ENCODE data around the gene DHH.

- TF ChIP-seq REST (IDR thresholded peaks at IDR 0.05; ENCODE audit: unreplicated experiment), result no peak
- no peak for TF ChIP-seq CTCF (conservative IDR thresholded peaks at IDR 0.05; ENCODE audit: low read depth in 2 of 2)
- TF ChIP-seq EZH2 (IDR thresholded peaks at IDR 0.05; ENCODE audit: low read depth, unreplicated experiment), result no peak
- TF ChIP-seq POLR2AphosphoS5 (IDR thresholded peaks at IDR 0.05; ENCODE audit: low read depth), result no peak
- no peak for TF ChIP-seq JUNB (IDR thresholded peaks at IDR 0.05; ENCODE audit: unreplicated experiment)
- no peak for TF ChIP-seq STAT1 (IDR thresholded peaks at IDR 0.05; ENCODE audit: unreplicated experiment)
- no peak for TF ChIP-seq EZH2phosphoT487 (IDR thresholded peaks at IDR 0.05; ENCODE audit: unreplicated experiment)
- TF ChIP-seq ZNF114 (CRISPR knock-in tag; IDR thresholded peaks at IDR 0.05), result no peak
- no peak for TF ChIP-seq ETS1 (IDR thresholded peaks at IDR 0.05)
- TF ChIP-seq CREB1 (CRISPR knock-in tag; IDR thresholded peaks at IDR 0.05; ENCODE audit: low read depth), result no peak
- no peak for TF ChIP-seq NANOG (IDR thresholded peaks at IDR 0.05; ENCODE audit: borderline replicate concordance)
- no peak for TF ChIP-seq ZNF331 (CRISPR knock-in tag; IDR thresholded peaks at IDR 0.05; ENCODE audit: low read depth)
- no peak for TF ChIP-seq ZNF462 (CRISPR knock-in tag; IDR thresholded peaks at IDR 0.05)
These were observed 3.4 kb downstream of the DHH start for GRCh38 chr12:49091056-49091835.
